Heart left ventricle (tissue), 16 donors: ENCODE measurements around the gene GGCT. TPM values are rescaled to one million over a fixed set of nuclear protein-coding genes. Genes with fewer than 3 reads are reported as not detected.

Experiments
- ATAC-seq, 4 donors: fragments of 200-7000 bp; cut with Tn5 transposase; one replicate each; pipeline ENCODE4 v1.9.1; 2020 to 2022; ENCODE audit warnings: moderate library complexity in 4 of 4, mild to moderate bottlenecking in 3 of 4, moderate number of reproducible peaks in 1 of 4
- DNase-seq, 5 donors: peaks; one replicate each; pipeline ENCODE4 v3.0.0-alpha.2; 2020
- H3K27ac ChIP-seq, 12 donors: fragments of 200-600 bp; sonication (generic) in 4 of 12; one replicate each; pipeline versions ENCODE4 v1.5.0 to v1.8.0; 2016 to 2022; ENCODE audit warnings: mild to moderate bottlenecking in 2 of 12
- H3K27me3 ChIP-seq, 9 donors: fragments of 200-600 bp; sonication (generic) in 2 of 9; one replicate each; pipeline versions ENCODE4 v1.5.1 to v1.8.0; 2016 to 2022; ENCODE audit warnings: mild to moderate bottlenecking in 3 of 9
- H3K36me3 ChIP-seq, 9 donors: fragments of 200-600 bp; sonication (generic) in 2 of 9; one replicate each; pipeline versions ENCODE4 v1.5.0 to v1.8.0; 2018 to 2022; ENCODE audit warnings: mild to moderate bottlenecking in 2 of 9
- H3K4me1 ChIP-seq, 12 donors: fragments of 200-600 bp; sonication (generic) in 4 of 12; one replicate each; pipeline versions ENCODE4 v1.5.0 to v1.8.0; 2016 to 2022; ENCODE audit warnings: mild to moderate bottlenecking in 3 of 12
- H3K4me3 ChIP-seq, 12 donors: fragments of 200-600 bp; sonication (generic) in 4 of 12; one replicate each; pipeline versions ENCODE4 v1.5.0 to v1.8.0; 2017 to 2022; ENCODE audit warnings: mild to moderate bottlenecking in 9 of 12, moderate library complexity in 4 of 12
- H3K9me3 ChIP-seq, 12 donors: fragments of 200-600 bp; sonication (generic) in 4 of 12; one replicate each; pipeline versions ENCODE4 v1.5.0 to v1.8.0; 2016 to 2022; ENCODE audit warnings: mild to moderate bottlenecking in 1 of 12
- CTCF ChIP-seq, 12 donors: fragments of 200-600 bp; sonication (generic) in 4 of 12; IDR thresholded peaks; one replicate each; pipeline versions ENCODE4 v1.5.0 to v1.8.0; 2018 to 2022; ENCODE audit warnings: antibody characterized with exemption in 12 of 12, mild to moderate bottlenecking in 5 of 12
- POLR2A ChIP-seq, 2 donors: fragments of 450-650 bp; IDR thresholded peaks; one replicate each; pipeline ENCODE4 v1.6.1; 2017; ENCODE audit warnings: antibody characterized with exemption in 2 of 2, mild to moderate bottlenecking in 2 of 2, moderate library complexity in 2 of 2
- WGBS, 4 donors: extraction: QIAGEN DNeasy Blood & Tissue Kit in 2 of 4; methylation state at CpG; one replicate each; pipeline versions ENCODE4 v1.1.5 to v1.1.7; 2013 to 2018; 5-methylcytosine and 5-hydroxymethylcytosine counted together
- intact Hi-C, 10 donors: fragments of 100-400 bp; cut with DNase I; formaldehyde crosslinking; loops; one replicate each; pipeline versions ENCODE4 v1.11.1 to v1.14.2; 2022
- long read RNA-seq, 3 donors: library from polyadenylated mRNA; unstranded; transcript quantifications; one replicate each; pipeline ENCODE4 v2.0.0, GENCODE V29; 2020 to 2021
- polyA plus RNA-seq, 2 donors: library from polyadenylated mRNA; stranded (reverse); fragments of 200-250 nt; gene quantifications; one replicate each; pipeline ENCODE4 v1.2.3, GENCODE V29; 2013
- total RNA-seq, 9 donors: library from RNA; depleted of rRNA in 2 of 9; stranded (reverse); fragments of >200 nt in 2 of 9; fragmentation: NEBNext Ultra II Directional in 3 of 9; extraction: Animal tissue kit (Norgen Biotek cat#: 25700) in 3 of 9; gene quantifications; one replicate each; pipeline versions ENCODE4 v1.1.0 to v1.2.4, GENCODE V29; 2016 to 2023
- donor health status: ischemic (EF 13 %, LVEDD 7.1; RV severe dilation, severe dysfunction).
- donor health status: healthy with polysubstance abuse.
- donor health status: DM: no; HTN: yes; CAD: no.
- donor health status: DM: no; HTN: no; CAD: no.
- donor health status: ischemic (EF 25% LVEDD 6.9; RV normal size, moderate dysfunction).
- donor health status: ischemic (EF 25% LVEDD 5.7; RV mildly dilated, moderate dysfunction).
- donor health status: healthy.
- donor health status: DM: yes; HTN: yes; CAD: no.
- donor health status: ischemic (EF 35%, LVEDD 5.7; RV mildly dilated, moderate dysfunction).
- donor health status: nonischemic (EF 11% LVEDD 7.7; RV severe dilation, severe dysfunction).
- donor health status: DM: yes; HTN: yes; CAD: no.
- donor health status: PGD.
- donor health status: ischemic (EF 29% LVEDD 5.4; RV normal size, mild dysfunction).
- donor health status: nonischemic (EF 23%, LVEDD 6.1; RV moderate dilation, normal function).

Gene GGCT, protein sequence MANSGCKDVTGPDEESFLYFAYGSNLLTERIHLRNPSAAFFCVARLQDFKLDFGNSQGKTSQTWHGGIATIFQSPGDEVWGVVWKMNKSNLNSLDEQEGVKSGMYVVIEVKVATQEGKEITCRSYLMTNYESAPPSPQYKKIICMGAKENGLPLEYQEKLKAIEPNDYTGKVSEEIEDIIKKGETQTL
- total RNA-seq: 10 to 100 TPM; 14.1 to 23.6 (median 17.8) TPM
- 10 to 100 TPM; 33.2 to 54.3 TPM for polyA plus RNA-seq
- long read RNA-seq, donor 1, transcript GGCT-202 (4 exons, 1,173 nt): major isoform, 8 of 13 reads
- long read RNA-seq, donor 1, partial matches to known transcripts: 0 of 13 reads
- long read RNA-seq, donor 1, other reads (novel, unspliced or antisense): 1 of 13 reads
- long read RNA-seq, donor 2, transcript GGCT-207 (3 exons, 1,012 nt): minor isoform, 14 of 32 reads
- long read RNA-seq, donor 2, transcript GGCT-202 (4 exons, 1,173 nt): major isoform, 18 of 32 reads
- long read RNA-seq, donor 2, partial matches to known transcripts: 0 of 32 reads
- long read RNA-seq, donor 2, other reads (novel, unspliced or antisense): 0 of 32 reads
- long read RNA-seq, donor 3, transcript GGCT-202 (4 exons, 1,173 nt): major isoform, 5 of 7 reads
- long read RNA-seq, donor 3, partial matches to known transcripts: 0 of 7 reads
- long read RNA-seq, donor 3, other reads (novel, unspliced or antisense): 0 of 7 reads

DNA sequence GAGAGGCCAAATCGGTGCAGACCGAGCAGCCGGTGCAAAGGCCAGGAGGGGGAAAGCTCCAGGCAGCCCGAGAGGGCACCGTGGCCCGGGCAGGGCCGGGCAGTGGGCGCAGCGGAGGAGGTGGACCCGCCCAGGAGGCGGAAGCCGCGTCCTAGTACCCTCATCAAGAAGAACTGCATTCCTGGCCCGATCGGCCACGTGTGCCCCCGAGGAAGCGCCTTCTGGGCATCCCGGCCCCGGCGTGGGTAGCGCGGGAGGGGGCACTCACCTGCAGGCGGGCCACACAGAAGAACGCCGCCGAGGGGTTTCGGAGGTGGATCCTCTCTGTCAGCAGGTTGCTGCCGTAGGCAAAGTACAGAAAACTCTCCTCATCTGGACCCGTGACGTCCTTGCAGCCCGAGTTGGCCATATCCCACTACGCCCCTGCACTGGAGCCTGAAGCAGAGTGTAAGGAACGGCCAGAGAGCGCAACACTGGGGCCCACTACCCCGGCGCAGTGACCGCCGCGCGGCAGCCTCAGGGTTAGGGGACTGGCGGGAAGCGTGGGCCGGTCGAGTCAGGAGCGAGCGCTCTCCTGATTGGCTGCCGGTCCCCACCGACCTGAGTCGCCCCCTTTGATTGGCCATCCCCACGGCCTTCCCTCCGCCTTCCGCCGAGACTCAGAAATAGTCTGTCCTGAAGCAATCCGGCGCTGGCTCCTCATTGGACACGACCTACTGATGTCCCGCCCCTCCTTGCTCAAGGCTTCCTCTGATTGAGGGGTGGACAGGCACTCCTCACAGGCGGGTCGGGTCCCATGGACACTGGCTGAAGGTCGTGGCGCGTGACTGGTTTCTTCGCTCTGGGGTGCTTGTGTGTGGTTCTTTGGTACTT is at the start of gene GGCT:
TSS of gene GGCT (minus strand) at position 529 of the 873 bp plus-strand sequence. CDS start at position 409, 120 bp downstream.
- Histone ChIP-seq H3K4me3 (peak within 1 kb of the TSS; percentile 62 to 99 (median 80)), H3K27ac (peak within 1 kb of the TSS; percentile 69 to 94 (median 88)), H3K9me3 (no peaks in the 10 kb centered on the region), H3K36me3 (peaks cover 0 to 10% (median 0%) of the 10 kb centered on the region in 9 donors), H3K27me3 (no peaks in the 10 kb centered on the region), H3K4me1 (peaks cover 0 to 31% (median 12%) of the 10 kb centered on the region in 12 donors)
- 0 to 1% (median 0%) methylated on average over 33 to 64 of the region's 64 CpGs for WGBS, 4 donors
- ATAC-seq (peak; percentile 99 to 100 (median 100)), DNase-seq (peak; percentile 98 to 100 (median 99))
- peak in 1 of 2 donors; percentile 79 for TF ChIP-seq POLR2A (IDR thresholded peaks at IDR 0.05)
- TF ChIP-seq CTCF (IDR thresholded peaks at IDR 0.05): no peak
- intact Hi-C loops: loop anchor here in 5 of 10 donors (2.0 to 10.0 kb wide), 4 partner anchors 26 to 340 kb away; partner anchors contain the start of gene NOD1 (in 4 of the 5)

GRCh38 chr7:30553546-30553945 is 48.9 kb upstream of the GGCT start:
- DNase-seq: no peak
- no peak overlapping the region for H3K4me3 ChIP-seq
- WGBS, 4 donors: 84 to 90% (median 87%) methylated on average over 3 of the region's 3 CpGs
- ATAC-seq: no peak
- intact Hi-C loops: no loop called here
- no peaks in the 10 kb centered on the region for H3K27me3 ChIP-seq
- no peaks in the 10 kb centered on the region for H3K9me3 ChIP-seq
- H3K27ac ChIP-seq: no peak overlapping the region
- H3K4me1 ChIP-seq: peaks cover 3 to 31% (median 14%) of the 10 kb centered on the region in 12 donors
- peaks cover 0 to 31% (median 0%) of the 10 kb centered on the region in 9 donors for H3K36me3 ChIP-seq
- no peak for TF ChIP-seq POLR2A (IDR thresholded peaks at IDR 0.05)
- no peak for TF ChIP-seq CTCF (IDR thresholded peaks at IDR 0.05)

GRCh38 chr7:30553141-30553540 is 48.5 kb upstream of the GGCT start:
- DNase-seq (no peak), ATAC-seq (no peak)
- H3K4me3 ChIP-seq: no peak overlapping the region
- intact Hi-C loops: no loop called here
- TF ChIP-seq CTCF (IDR thresholded peaks at IDR 0.05) (no peak), POLR2A (IDR thresholded peaks at IDR 0.05) (no peak)
- H3K27me3 ChIP-seq: no peaks in the 10 kb centered on the region
- no peak overlapping the region for H3K27ac ChIP-seq
- peaks cover 0 to 28% (median 0%) of the 10 kb centered on the region in 9 donors for H3K36me3 ChIP-seq
- peaks cover 3 to 31% (median 14%) of the 10 kb centered on the region in 12 donors for H3K4me1 ChIP-seq
- H3K9me3 ChIP-seq: no peaks in the 10 kb centered on the region
